SU-DHL-6 (cell line): Measurements from ENCODE around the gene FKTN.

ENCODE experiments used
- EZH2phosphoT487 ChIP-seq: fragments of 200-600 bp; sonication (generic), shearing (Covaris generic); conservative IDR thresholded peaks from 2 replicates; pipeline ENCODE4 v1.6.1; 2018; ENCODE audit warnings: mild to moderate bottlenecking, antibody characterized with exemption, low read length, moderate library complexity, mixed read lengths
- TF ChIP-seq, protein P1 (sequence below): fragments of 200-600 bp; sonication (generic); IDR thresholded peaks from one replicate; pipeline ENCODE4 v1.5.1; 2017; ENCODE audit warnings: antibody characterized with exemption, mild to moderate bottlenecking, low read length, moderate library complexity; ENCODE audit not compliant: insufficient read depth, poor library complexity, severe bottlenecking

DNA sequence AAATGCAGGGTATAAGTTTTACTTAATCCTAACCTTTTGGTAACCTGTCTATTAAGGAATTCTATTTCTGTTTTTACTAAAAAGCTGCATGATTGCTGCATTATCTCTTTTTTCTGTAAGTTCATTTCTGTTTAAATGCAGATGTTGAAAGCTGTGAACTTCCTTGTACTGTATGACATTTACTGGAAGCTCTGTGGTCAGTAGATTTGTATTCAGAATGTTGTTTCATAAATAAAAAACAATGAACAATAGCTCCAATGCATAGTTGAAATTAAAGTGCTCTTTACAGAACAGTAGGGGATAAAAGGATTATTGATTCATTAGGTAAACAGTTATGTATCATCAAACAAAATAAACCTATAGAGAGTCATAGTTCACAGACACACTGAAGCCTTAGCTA lies 46.5 kb upstream of the FKTN start:
- TF ChIP-seq, protein P1, sequence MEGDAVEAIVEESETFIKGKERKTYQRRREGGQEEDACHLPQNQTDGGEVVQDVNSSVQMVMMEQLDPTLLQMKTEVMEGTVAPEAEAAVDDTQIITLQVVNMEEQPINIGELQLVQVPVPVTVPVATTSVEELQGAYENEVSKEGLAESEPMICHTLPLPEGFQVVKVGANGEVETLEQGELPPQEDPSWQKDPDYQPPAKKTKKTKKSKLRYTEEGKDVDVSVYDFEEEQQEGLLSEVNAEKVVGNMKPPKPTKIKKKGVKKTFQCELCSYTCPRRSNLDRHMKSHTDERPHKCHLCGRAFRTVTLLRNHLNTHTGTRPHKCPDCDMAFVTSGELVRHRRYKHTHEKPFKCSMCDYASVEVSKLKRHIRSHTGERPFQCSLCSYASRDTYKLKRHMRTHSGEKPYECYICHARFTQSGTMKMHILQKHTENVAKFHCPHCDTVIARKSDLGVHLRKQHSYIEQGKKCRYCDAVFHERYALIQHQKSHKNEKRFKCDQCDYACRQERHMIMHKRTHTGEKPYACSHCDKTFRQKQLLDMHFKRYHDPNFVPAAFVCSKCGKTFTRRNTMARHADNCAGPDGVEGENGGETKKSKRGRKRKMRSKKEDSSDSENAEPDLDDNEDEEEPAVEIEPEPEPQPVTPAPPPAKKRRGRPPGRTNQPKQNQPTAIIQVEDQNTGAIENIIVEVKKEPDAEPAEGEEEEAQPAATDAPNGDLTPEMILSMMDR = no peak
- TF ChIP-seq EZH2phosphoT487 = no peak
